Testis (tissue), 3 donors: Measurements from ENCODE around the gene ISG20. TPM values are rescaled to one million over a fixed set of nuclear protein-coding genes. Genes with fewer than 3 reads are reported as not detected.

ENCODE experiments used
- DNase-seq: peaks from one replicate; pipeline ENCODE4 v3.0.0-alpha.2; 2019
- H3K27ac ChIP-seq, 2 donors: fragments of 200-600 bp; sonication (generic); one replicate each; pipeline ENCODE4 v1.5.1; 2019
- H3K27me3 ChIP-seq: fragments of 200-600 bp; sonication (generic); one replicate; pipeline ENCODE4 v1.5.1; 2019
- H3K36me3 ChIP-seq: fragments of 200-600 bp; sonication (generic); one replicate; pipeline ENCODE4 v1.5.1; 2017; ENCODE audit warnings: low read depth; ENCODE audit errors: missing control alignments
- H3K4me1 ChIP-seq: fragments of 200-600 bp; sonication (generic); one replicate; pipeline ENCODE4 v1.5.1; 2019
- H3K4me3 ChIP-seq, 2 donors: fragments of 200-600 bp; sonication (generic); one replicate each; pipeline ENCODE4 v1.5.1; 2017 to 2019
- H3K9me3 ChIP-seq: fragments of 200-600 bp; sonication (generic); one replicate; pipeline ENCODE4 v1.5.1; 2017
- CTCF ChIP-seq, 3 experiments: fragments of 450-650 bp in 2 of 3; fragments of 200-600 bp in 1 of 3; sonication (generic) in 1 of 3; IDR thresholded peaks; one replicate each; pipeline ENCODE4 v1.5.1; 2016 to 2019; ENCODE audit warnings: antibody characterized with exemption in 3 of 3, mild to moderate bottlenecking in 2 of 3, moderate library complexity in 1 of 3
- POLR2A ChIP-seq: fragments of 450-650 bp; IDR thresholded peaks from one replicate; pipeline ENCODE4 v1.6.1; 2017; ENCODE audit warnings: antibody characterized with exemption, mild to moderate bottlenecking, moderate library complexity
- WGBS, 2 donors: methylation state at CpG; one replicate each; pipeline ENCODE4 v1.1.5; 2018; 5-methylcytosine and 5-hydroxymethylcytosine counted together
- intact Hi-C: fragments of 100-400 bp; cut with DNase I; formaldehyde crosslinking; loops from one replicate; pipeline ENCODE4 v1.15.1; 2023; ENCODE audit warnings: low total_unique reads
- polyA plus RNA-seq: library from polyadenylated mRNA; stranded (reverse); fragments of 350-450 nt; fragmentation: Illumina TruSeq; extraction: RNeasy Lipid Tissue Mini Kit (QIAGEN cat#74804); gene quantifications from one replicate; pipeline ENCODE4 v1.2.3, GENCODE V29; 2014; ENCODE audit warnings: low read depth, low replicate concordance; ENCODE audit not compliant: insufficient read depth
- total RNA-seq, 2 donors: library from RNA; depleted of rRNA; stranded (reverse); fragments of >200 nt; gene quantifications; one replicate each; pipeline ENCODE4 v1.2.3, GENCODE V29; 2016

Gene ISG20
- total and polyA plus RNA-seq, 3 donors from 2014 or later = 6.8 to 17.0 (median 8.7) TPM

DNA sequence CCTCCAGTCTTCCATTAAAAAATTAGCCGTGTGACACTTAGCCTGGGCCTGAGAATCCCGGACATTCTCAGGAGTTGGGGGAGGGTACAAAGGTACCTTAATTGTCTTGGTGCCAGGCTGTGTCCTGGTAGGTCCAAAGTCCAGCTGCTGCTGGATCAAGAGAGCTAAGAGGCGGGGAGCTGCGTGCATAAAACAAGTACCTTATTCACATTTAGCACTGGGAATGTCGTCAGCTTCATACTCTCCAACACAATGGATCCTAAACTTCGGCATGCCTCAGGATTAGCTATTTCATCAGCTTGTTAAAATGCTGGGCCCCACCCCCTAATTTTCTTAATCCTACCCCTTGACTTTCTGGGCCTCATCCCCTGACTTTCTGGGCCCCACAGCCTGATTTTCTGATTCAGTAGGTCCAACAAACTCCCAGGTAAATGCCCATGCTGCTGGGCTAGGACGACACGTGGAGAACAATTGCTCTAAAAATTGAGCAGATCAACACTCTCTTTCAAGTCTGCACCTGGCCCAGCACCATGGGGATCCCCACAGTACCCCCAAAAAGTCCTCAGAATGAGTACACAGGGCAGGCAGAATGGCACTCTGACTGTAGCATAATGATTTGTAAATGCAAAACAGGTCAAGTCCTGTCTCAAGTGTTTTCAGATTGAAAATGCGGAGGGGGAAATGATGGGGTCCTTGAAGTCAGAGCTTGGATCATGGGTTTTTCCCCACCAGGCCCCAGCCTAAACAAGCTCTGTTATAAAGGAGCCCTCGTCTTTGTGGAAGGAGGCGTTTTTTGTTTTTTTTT, 23.3 kb upstream of the ISG20 start:
- DNase-seq = no peak
- WGBS, 2 donors = 62 to 72% methylated on average over 11 of the region's 11 CpGs
- no peak overlapping the region for H3K4me3 ChIP-seq
- TF ChIP-seq CTCF (IDR thresholded peaks at IDR 0.05) (no peak), POLR2A (no peak)
- H3K9me3 ChIP-seq = no peaks in the 10 kb centered on the region
- H3K36me3 ChIP-seq = no peaks in the 10 kb centered on the region
- H3K27me3 ChIP-seq = no peaks in the 10 kb centered on the region
- H3K27ac ChIP-seq = no peak overlapping the region
- intact Hi-C loops = loop anchor here (10.0 kb wide), 1 partner anchor 141 kb away; no protein-coding TSS in a partner anchor
- no peaks in the 10 kb centered on the region for H3K4me1 ChIP-seq

- H3K9me3 ChIP-seq = no peaks in the 10 kb centered on the region
- no peaks in the 10 kb centered on the region for H3K4me1 ChIP-seq
- TF ChIP-seq CTCF (IDR thresholded peaks at IDR 0.05) = no peak
- TF ChIP-seq POLR2A = no peak
- intact Hi-C loops = loop anchor here (10.0 kb wide), 1 partner anchor 141 kb away; no protein-coding TSS in a partner anchor
- H3K36me3 ChIP-seq = no peaks in the 10 kb centered on the region
- 71 to 78% methylated on average over 4 of the region's 4 CpGs for WGBS, 2 donors
- H3K4me3 ChIP-seq = no peak overlapping the region
- H3K27ac ChIP-seq = no peak overlapping the region
- DNase-seq = no peak
- no peaks in the 10 kb centered on the region for H3K27me3 ChIP-seq
Observed at GRCh38 chr15:88616240-88616639, 22.6 kb upstream of the ISG20 start.

GRCh38 chr15:88617031-88617722, 21.6 kb upstream of the ISG20 start:
- Histone ChIP-seq H3K27me3 (no peaks in the 10 kb centered on the region), H3K4me3 (no peak overlapping the region), H3K4me1 (peaks cover 6% of the 10 kb centered on the region), H3K9me3 (no peaks in the 10 kb centered on the region), H3K27ac (no peak overlapping the region), H3K36me3 (no peaks in the 10 kb centered on the region)
- no peak for DNase-seq
- intact Hi-C loops = loop anchor here (10.0 kb wide), 1 partner anchor 142 kb away; no protein-coding TSS in a partner anchor
- WGBS, 2 donors = 95 to 96% methylated on average over 10 of the region's 10 CpGs
- TF ChIP-seq CTCF (IDR thresholded peaks at IDR 0.05) (no peak), POLR2A (no peak)

- intact Hi-C loops = loop anchor here (10.0 kb wide), 1 partner anchor 143 kb away; no protein-coding TSS in a partner anchor
Observed at GRCh38 chr15:88617790-88618189, 21.0 kb upstream of the ISG20 start.

More at GRCh38 chr15:88617790-88618189, 21.0 kb upstream of the ISG20 start:
- Histone ChIP-seq H3K27ac (no peak overlapping the region), H3K27me3 (no peaks in the 10 kb centered on the region), H3K36me3 (no peaks in the 10 kb centered on the region), H3K9me3 (no peaks in the 10 kb centered on the region), H3K4me3 (no peak overlapping the region), H3K4me1 (peaks cover 12% of the 10 kb centered on the region)
- WGBS, 2 donors = 75 to 83% methylated on average over 1 of the region's 1 CpG
- no peak for TF ChIP-seq POLR2A
- no peak for TF ChIP-seq CTCF (IDR thresholded peaks at IDR 0.05)
- no peak for DNase-seq
